ENCODE results near the gene TRAPPC3.

The TRAPPC3 gene

DNA sequence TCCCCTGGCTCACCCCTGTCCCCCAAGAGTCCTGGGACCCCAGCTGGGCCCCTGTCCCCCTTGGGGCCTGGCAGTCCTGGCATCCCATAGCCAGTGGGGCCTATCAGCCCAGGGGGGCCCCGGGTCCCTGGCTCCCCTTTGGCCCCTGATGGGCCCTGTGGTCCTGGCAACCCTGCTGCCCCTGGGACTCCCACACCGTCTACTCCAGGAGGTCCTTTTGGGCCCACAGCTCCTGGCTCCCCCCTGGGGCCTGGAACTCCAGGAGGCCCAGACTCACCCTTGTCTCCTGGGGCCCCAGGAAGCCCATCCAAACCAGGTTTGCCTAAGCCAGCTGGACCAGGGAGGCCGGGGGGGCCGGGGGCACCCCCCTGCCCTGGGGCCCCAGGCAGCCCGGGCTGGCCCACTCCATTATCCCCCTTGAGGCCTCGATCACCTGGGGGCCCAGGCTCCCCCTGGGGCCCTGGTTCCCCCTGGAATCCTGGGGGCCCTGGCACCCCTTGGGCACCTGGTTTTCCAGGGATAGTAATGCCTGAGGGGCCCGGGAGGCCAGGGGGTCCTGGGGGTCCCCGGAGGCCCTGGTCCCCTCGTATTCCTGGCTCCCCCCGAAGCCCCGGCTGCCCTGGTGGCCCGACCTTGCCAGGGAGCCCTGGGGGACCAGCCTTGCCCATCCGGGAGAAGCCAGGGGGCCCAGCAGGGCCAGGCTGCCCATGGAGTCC lies 50.5 kb downstream of the TRAPPC3 start:
- no peak for TF ChIP-seq ZNF274 (IDR thresholded peaks at IDR 0.05; ENCODE audit: low read depth, low read length)
- no peak overlapping the region for H3K4me3 ChIP-seq (ENCODE audit: low read length)

DNA sequence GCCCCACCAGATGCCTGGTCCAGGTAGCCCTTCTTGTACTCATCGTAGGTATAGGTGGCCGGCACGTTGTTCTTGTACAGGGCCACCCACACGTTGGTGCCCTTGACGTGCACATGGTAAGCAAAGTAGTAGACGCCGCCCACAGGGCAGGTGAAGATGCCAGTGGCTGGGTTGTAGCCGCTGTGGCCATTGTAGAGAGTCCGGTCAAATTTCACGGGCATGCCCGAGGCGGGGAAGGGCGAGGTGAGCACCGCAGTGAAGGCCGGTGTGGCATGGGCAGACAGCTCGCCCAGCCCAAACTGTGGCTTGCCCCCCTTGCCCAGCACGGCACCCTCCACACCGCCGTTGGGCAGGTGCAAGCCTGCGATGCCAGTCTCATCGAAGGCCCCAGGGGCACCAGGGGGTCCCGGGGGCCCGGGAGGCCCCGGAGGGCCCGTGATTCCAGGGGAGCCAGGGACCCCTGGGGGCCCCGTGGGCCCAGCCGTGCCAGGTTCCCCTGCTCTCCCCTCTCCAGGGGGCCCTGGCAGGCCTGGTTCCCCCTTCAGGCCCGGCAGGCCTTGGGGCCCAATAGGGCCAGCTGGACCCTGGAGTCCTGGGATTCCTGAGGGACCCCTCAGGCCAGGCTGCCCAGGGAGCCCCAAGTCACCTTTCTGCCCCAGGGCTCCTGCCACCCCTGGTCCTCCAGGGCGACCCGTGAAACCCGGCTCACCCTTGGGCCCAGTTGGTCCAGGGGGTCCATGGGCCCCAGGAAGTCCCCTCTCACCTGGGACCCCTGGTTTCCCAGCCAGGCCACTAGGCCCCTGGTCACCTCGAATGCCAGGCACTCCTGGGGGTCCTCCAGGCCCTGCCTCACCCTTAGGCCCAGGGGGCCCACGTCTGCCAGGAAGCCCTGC lies 51.3 kb downstream of the TRAPPC3 start:
- H3K4me3 ChIP-seq (ENCODE audit: low read length), result no peak overlapping the region
- no peak for TF ChIP-seq ZNF274 (IDR thresholded peaks at IDR 0.05; ENCODE audit: low read depth, low read length)

DNA sequence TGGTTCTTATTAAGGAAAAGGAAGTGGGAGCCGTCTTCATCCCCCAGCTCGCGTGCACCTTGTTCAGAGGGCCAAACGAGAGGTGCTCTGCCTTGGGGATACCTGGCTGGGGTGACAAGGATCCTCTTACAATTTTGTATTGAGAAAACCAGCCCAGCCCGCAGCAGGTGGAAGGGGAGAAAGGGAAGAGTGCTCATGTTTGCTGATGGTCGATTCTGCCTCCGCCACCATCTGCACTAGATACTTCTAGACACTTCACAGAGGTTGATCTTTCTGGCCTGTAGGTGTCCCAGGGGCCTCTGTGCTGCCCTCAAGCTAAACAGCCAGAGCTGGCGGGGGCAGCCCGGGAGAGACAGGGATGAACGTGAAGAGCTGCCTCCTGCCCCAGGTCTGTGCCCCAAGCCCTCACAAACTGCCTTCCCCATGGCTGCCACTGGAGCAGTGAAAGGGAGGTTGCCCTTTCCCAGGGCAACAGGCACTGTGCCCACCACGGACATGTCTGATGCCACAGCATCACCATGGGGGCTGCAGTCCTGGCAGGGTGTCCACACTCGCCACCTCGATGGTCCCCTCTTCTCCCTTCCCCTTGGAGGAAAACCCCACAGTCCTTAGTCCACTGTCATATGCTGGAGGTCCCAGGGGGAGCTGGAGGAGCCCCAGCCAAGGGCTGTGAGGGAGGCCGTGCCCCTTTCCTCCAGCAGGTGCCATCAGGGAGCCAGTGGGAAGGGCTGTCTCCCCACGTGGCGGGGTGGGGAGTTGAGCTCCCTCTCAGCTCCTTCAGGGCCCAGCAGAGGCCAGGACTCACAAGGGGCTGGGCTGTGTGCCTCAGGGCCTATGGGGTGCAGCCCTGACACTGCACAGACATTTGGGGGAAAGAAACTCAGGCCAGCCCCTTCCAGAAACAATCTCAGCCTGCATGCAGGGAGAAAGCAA lies 52.5 kb downstream of the TRAPPC3 start:
- no peak for TF ChIP-seq ZNF274 (IDR thresholded peaks at IDR 0.05; ENCODE audit: low read depth, low read length)
- no peak overlapping the region for H3K4me3 ChIP-seq (ENCODE audit: low read length)

DNA sequence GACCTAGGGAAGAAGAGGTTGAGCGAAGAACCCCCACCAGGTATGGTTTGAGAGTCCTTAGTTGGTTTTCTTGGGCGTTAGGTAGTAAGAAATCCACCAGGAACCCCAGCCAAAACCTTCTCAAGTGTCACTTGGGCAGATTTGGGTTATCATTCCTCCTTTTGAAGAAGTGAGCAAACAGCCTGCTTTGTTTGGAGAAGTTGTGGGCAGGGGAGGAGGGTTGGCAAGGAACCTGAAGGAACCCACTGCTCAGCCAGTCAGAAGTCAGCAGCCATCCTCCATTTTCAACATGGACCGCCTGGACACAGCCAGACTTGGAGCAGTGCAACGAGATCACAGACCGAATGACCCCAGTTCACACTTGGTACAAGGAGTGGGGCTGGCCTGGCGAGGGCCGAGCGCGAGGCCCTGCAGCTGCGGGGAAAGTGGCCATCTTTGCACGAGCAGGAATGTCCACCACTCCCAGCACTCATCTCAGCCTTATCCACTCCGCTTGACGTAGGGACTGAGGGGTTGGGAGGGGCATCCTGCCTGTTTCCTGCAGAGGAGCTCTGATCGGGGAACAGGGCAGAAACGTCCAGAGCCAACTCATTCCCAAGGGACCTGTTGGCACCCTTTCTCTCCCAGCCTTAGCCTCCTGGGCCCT lies 53.4 kb downstream of the TRAPPC3 start:
- no peak for TF ChIP-seq ZNF274 (IDR thresholded peaks at IDR 0.05; ENCODE audit: low read depth, low read length)
- H3K4me3 ChIP-seq (ENCODE audit: low read length), result no peak overlapping the region

DNA sequence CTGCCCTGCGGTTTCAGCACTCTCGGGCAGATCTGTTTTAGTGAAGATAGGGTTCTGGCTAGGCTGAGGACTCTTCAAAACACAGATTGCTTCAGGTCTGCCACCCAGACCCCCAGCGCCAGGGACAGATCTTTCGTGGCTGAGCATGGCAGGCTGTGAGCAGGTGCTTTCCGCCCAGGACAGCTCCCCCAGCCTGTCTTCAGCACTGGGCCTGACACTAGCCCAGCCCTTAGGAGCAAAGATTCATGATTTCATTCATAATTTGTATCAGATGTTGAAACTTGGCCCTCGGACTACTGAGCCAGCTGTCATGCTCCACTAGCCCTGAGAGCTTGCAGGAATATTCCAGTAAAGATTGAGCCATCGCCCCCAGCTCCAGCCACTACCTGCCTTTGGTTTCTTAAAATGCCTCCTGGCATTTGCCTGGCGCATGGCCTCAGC lies 54.6 kb downstream of the TRAPPC3 start:
- no peak for TF ChIP-seq ZNF274 (IDR thresholded peaks at IDR 0.05; ENCODE audit: low read depth, low read length)
- no peak overlapping the region for H3K4me3 ChIP-seq (ENCODE audit: low read length)

DNA sequence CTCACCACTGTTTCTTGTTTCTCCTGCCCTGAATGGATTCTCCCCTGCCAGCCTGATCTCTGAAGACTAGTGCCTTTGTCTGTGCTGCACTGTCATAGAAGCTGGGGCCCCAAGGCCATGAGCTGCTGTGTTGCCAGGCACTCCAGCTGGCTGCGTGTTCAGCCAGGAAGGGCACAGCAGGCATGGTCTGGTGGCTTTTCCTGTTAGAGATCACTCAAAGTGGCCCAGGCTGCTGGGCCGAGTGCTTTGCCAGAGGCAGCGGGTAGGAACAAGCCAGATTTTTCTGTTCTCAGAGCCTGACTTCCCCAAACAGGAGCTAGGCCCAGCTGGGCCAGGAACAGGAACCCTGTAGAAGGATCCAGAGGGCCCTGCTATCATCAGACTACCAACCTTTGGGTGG lies 55.4 kb downstream of the TRAPPC3 start:
- TF ChIP-seq ZNF274 (IDR thresholded peaks at IDR 0.05; ENCODE audit: low read depth, low read length), result no peak
- no peak overlapping the region for H3K4me3 ChIP-seq (ENCODE audit: low read length)

DNA sequence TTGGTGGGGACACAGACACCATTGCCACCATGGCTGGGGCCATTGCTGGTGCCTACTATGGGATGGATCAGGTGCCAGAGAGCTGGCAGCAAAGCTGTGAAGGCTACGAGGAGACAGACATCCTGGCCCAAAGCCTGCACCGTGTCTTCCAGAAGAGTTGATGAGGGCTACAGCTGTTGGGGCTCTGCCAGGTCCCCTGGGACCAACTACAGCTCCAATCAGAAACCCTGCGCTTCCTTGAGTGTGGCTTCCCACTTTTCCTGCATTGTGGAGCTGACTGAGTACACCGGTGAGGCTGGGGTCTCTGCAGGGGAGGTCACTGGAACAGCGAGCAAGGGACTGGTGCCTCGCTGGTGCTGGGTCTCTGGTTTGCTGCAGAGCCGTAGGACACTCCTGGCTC lies 56.1 kb downstream of the TRAPPC3 start:
- TF ChIP-seq ZNF274 (IDR thresholded peaks at IDR 0.05; ENCODE audit: low read depth, low read length), result no peak
- H3K4me3 ChIP-seq (ENCODE audit: low read length), result no peak overlapping the region

DNA sequence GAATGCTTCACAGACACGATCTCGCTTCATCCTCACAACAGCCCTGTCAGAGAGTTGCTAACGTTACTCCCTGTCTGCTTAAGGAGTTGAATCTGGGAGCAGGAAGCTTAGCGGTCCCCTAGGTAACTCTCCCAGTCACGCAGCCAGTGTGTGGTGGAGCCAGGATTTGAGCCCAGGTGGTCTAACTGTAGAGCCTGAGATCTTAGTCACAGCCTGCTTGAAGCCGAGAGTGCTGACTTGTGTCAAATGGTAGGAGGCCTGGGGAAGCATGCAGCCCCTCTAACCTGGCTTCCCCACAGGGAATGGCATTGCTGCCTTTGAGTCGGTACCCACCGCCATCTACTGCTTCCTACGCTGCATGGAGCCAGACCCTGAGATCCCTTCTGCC lies 56.5 kb downstream of the TRAPPC3 start:
- TF ChIP-seq ZNF274 (IDR thresholded peaks at IDR 0.05; ENCODE audit: low read depth, low read length), result no peak
- no peak overlapping the region for H3K4me3 ChIP-seq (ENCODE audit: low read length)

DNA sequence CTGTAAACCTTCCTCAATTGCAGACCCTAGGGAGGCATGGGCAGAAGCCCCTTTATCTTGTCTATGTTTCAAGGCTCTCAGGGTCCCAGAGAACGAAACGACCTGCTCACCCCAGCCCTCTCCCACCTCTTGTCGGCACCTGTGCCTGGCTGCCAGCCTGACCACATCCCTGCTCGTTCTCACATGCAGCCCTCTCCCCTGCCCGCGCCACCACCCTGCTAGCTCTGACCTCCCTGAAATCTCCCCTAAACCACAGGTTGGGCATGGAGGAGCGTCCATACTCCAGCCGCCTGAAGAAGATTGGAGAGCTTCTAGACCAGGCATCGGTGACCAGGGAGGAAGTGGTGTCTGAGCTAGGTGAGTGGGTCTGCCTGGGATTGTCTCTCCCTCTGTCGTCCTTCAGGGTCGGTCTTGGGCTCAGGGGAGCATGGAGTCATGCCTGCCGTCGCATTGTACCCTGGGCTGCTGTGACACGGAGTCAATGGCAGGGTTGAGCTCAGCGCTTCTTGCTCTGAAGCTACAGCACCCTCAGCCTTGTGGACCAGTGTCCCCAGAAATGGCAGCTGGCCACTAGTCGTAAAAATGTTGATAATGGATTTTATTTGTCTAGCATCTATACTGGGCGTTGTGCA lies 57.0 kb downstream of the TRAPPC3 start:
- no peak overlapping the region for H3K4me3 ChIP-seq (ENCODE audit: low read length)
- no peak for TF ChIP-seq ZNF274 (IDR thresholded peaks at IDR 0.05; ENCODE audit: low read depth, low read length)

DNA sequence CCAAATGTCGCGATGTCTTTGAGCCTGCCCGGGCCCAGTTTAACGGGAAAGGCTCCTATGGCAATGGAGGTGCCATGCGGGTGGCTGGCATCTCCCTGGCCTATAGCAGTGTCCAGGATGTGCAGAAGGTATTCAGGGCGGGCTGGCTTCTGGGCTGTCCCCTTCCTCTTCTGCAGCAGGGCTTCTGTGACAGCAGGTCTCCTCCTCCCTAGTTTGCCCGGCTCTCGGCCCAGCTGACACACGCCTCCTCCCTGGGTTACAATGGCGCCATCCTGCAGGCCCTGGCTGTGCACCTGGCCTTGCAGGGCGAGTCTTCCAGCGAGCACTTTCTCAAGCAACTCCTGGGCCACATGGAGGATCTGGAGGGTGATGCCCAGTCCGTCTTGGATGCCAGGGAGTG lies 57.6 kb downstream of the TRAPPC3 start:
- no peak overlapping the region for H3K4me3 ChIP-seq (ENCODE audit: low read length)
- no peak for TF ChIP-seq ZNF274 (IDR thresholded peaks at IDR 0.05; ENCODE audit: low read depth, low read length)

DNA sequence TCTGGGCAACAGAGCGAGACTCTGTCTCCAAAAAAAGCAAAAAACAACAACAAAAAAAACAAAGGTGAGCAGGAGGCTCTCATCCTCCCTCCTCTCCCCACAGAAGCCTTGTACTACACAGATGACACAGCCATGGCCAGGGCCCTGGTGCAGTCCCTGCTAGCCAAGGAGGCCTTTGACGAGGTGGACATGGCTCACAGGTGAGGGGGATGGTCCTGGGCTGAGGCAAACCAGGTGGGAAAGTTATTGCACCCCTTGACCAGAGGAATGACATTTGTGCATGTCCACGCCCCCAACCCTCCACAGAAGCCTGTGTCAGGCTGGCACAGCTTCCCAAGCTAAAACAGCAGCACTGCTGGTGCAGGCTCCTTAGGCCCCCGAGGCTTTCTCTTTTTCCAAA lies 58.1 kb downstream of the TRAPPC3 start:
- no peak for TF ChIP-seq ZNF274 (IDR thresholded peaks at IDR 0.05; ENCODE audit: low read depth, low read length)
- no peak overlapping the region for H3K4me3 ChIP-seq (ENCODE audit: low read length)

DNA sequence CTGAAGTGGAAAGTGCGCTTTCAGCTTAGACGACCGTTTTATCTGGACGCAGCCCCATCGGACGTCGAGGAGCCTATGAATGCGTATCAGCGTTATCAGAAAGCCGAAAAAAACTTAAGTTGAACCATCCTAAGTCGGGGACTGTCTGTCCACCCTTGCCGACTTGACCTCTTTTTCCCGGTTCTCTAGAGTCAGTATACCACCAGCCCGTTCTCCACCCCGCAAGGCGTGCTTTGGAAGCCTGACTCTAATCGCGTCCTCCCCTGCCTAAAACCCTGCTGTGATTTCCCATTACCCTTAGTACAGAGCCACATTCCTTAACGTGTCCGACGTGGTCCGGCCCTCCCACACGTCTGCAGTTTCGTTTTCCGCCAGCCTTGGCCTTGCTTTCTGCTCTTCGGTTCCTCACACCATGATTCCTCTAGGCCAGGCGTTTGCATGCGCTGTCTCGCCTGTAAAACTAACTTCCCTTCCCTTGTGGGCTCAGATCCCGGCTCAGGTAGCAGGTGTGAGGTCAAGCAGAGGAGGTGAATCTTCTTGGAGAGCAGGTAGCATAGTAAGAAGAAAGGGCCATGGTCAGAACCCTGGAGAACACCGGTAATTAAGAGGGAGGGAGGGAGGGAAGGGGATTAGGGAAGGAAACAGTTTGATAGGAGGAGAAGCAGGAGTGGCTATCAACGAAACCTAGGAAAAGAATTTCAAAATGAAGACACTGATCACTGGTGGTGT lies 59.7 kb downstream of the TRAPPC3 start:
- peak overlapping the region; percentile 84 for H3K4me3 ChIP-seq (ENCODE audit: low read length)
- no peak for TF ChIP-seq ZNF274 (IDR thresholded peaks at IDR 0.05; ENCODE audit: low read depth, low read length)
